HL-60/S4 treated with phorbol 12-myristate 13-acetate at 8.2 ng/mL for 4 days and 3 days (cell line): ENCODE results near the gene TTLL5.
"Not testable (repeated sequence)": the region's sequence is repeated elsewhere in the genome, so short reads cannot be mapped to it uniquely, and the experiment has no call there.

Source experiments
- in situ Hi-C: fragments of 300-500 bp; cut with MboI; formaldehyde crosslinking; loops from 2 replicates; pipeline ENCODE4 v1.15.0; 2022; ENCODE audit warnings: low sequenced_read_pairs

The TTLL5 gene

GRCh38 chr14:75827331-75827730, 166.3 kb downstream of the TTLL5 start:
- in situ Hi-C loops: no loop called here

DNA sequence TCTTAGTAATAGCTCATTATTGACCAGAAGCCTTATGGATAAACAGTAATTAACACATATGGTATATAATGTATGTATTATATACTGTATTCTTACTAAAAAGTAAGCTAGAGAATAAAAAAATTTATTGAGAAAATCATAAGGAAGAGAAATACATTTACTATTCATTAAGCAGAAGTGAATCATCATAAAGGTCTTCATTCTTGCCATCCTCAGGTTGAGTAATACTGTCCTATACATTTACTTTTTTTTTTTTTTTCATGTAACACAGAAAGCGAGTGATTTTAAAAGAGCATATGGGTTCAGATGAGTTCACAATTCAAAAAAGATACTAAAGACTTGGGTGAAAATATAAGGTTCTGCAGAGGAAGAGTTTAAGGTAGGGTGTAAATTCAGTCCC, 168.3 kb downstream of the TTLL5 start:
- in situ Hi-C loops: no loop called here

GRCh38 chr14:75831455-75831854, 170.4 kb downstream of the TTLL5 start:
- in situ Hi-C loops: no loop called here

GRCh38 chr14:75831952-75832351, 170.9 kb downstream of the TTLL5 start:
- in situ Hi-C loops: no loop called here

DNA sequence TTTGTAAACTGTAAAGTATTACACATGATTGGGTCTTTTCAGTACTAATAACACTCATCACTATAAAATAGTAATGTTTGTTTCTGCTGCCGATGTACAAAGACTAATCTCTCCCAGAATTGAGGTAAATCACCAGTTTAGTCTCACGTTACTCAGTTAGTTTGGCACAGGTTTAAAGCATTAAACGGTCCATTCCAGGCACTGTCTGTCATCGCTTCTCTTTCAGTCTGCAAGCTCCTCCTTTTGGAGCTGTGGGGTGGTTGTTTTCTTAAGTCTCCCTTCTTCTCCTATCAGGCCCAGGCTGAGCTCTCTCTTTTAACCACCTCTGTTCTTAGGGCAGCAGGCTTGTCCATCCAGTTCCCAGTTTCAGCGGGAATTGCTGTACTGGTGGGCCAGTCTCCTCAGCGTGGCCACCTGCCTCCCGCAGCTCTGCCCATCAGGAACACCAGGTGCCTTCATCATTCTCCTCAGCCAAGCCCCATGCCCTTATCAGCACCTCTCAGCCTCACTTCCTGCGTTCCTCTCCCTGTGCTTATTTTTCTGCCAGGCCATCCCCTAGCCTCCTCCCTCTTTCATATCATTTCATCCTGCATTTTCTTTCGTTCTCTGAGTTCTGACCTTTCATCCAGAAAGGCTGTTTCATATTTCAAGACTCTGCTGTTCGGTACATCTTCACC, 171.7 kb downstream of the TTLL5 start:
- in situ Hi-C loops: no loop called here

DNA sequence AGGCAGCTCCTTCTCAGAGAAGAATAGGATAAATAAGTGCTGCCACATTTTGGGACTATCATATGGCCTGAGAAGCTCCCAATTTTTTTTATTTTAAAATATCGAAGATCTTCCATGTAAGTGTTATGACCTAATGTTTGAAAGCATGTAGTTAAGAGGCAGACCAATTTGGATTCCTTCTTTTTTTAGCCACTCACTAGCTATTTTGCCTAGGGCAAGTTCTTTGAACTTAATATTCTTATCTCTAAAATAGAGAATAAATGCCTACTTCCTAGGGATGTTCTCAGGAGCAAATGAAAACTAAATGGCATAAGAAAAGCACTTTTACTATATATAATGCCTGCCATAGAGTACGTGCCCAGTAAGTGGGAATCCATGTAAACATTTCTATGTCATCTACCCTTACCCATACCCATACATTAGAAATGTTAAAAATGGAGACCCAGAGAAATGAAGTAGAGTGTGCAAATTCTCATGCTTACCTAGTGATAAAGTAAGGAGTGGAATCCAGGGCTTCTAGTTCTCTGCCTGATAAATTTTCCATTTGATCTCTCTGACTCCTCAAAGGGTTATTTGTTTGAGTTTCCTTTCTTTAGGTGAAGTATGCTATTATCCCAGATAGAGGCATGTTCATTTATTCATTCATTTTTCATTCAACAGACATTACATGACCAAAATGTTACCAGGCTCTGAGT, 172.4 kb downstream of the TTLL5 start:
- in situ Hi-C loops: no loop called here

DNA sequence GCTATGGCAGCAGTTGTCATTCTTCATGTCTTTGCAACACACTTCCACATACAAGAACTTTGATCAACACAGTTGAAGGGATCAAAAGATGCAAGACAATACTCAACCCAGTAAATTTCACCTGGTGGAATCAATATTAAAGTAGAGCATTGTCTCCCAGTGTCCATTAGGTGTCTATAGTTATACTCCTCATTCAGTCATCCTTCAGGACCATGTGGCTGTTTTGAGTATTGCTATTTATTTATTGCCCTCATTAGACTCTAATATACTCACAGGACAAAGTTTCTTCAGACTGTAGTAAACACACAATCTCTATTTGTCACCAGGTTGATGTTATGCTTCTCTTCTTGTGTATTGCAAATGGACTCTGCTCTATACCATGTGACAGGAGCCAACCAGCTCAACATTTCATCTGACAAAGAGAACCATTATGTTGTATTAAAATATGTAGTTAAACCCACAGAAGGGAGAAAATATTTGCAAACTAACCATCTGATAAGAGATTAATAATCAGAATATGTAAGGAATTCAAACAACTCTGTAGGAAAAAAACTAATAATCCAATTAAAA, 174.2 kb downstream of the TTLL5 start:
- in situ Hi-C loops: no loop called here

- in situ Hi-C loops: no loop called here
Measured at GRCh38 chr14:75835737-75836136, 174.7 kb downstream of the TTLL5 start.

- in situ Hi-C loops: no loop called here
Measured at GRCh38 chr14:75837151-75837787, 176.2 kb downstream of the TTLL5 start.

DNA sequence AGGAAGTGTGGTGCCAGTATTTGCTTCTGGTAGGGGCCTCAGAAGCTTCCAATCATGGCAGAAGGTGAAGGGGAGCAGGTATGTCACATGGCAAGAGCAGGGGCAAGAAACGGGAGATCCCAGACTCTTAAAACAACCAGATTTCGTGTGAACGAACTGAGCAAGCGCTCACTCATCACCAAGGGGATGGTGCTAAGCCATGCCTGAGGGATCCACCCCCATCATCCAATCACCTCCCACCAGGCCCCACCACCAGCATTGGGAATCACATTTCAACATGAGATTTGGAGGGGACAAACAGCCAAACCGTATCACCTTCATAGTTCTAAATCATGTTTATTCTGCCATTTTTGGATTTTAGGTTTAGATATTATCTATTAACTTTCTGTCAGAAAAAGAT, 179.9 kb downstream of the TTLL5 start:
- in situ Hi-C loops: no loop called here

DNA sequence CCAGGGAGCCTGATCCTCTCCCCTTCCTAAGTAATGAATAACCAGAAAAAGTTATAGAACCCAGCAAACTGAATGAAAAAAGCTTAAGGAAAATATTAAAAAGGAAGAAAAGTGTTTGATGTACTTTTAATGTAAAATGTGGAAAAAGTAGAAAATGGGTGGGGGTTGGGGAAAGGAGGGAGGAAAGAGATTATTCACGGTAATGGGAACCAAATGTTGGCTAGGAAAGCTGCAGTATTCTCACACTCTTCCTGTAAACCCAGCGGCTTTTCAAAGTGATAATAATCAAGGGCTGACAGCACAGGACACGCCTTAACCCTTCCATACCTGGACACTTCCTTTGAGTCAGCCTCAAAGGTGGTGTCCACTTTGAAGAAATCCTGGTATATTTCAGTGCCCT, 181.5 kb downstream of the TTLL5 start:
- in situ Hi-C loops: no loop called here

DNA sequence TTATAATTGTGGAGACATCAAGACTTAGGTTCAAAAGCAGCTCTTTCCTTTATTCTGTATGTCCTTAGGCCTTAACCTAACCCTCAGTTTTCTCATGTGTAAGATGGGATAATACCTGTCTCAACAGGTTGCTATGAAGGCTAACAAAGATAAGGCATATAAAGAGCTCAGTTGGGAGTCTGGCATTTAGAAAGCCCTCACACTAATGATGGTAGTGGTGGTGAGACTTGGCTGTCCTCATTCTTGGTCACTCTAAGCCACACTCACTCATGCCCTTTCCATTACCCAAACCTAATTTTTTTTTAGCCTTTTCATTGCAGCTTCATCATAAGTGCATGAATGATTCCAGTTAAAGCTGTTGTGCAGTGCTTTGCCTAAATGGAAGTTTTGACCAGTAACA, 183.4 kb downstream of the TTLL5 start:
- in situ Hi-C loops: no loop called here

GRCh38 chr14:75845136-75845804, 184.2 kb downstream of the TTLL5 start:
- in situ Hi-C loops: no loop called here

- in situ Hi-C loops: not testable (repeated sequence)
Measured at GRCh38 chr14:75846694-75847093, 185.6 kb downstream of the TTLL5 start.

GRCh38 chr14:75847584-75847983, 186.5 kb downstream of the TTLL5 start:
- in situ Hi-C loops: no loop called here

DNA sequence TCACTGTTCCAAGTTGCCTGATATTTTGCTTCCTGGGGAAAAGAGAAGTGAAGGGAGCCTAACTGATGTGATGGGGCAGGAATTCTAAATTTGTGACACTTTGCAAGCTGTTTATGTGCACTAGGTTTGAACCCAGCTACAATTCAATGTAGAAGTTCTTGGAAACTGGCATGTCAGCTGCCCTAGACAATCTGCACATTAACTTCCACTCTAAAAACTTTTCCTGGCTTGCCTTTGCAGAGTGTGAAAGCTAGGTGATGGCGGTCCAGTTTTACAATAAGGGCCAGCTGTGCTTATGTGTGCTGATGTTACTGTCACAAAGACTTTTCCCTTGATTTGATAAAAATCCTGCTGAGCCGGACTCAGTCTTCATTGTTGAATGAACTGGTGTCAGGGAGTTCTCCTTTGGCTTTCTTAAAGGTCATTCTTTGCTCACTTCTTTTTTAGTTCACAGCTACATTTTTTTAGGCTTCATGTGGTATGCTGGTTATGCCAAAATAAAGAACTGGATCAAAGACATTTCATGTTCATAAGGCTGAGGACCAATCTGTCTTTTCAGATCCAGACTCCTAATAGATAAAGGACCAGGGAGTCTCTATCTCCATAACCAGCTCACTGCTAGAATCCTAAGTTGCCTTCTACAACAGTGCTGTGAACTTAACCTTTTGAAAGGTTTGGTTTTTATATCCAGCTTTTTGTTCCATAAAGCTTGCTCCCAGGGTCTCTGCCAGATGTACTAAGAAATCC, 187.3 kb downstream of the TTLL5 start:
- in situ Hi-C loops: no loop called here

DNA sequence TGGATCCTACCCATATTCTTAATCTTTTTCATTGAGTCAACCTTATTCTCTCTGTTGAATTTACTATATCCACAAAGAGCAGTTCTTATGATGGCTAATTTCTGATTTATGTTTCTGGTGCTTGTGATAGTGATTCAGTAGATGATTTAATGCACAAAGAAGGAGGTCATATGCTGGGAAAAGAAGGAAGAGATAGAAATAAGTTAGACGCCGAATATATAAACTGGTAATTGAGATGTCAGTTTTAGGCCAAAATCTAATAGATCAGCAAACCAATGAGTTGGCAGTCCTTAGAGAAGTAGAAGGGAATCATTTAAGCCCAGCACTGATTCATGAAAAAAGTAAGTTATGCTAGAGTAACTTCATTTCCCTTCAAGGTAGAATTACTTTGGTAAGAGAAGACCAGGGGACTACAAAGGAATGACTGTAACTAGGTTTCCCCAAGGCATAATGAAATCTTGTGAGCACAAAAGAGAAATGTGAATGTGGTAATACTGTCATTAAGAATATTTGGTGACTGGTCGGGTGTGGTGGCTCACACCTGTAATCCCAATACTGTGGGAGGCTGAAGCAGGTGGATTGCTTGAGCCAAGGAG, 188.4 kb downstream of the TTLL5 start:
- in situ Hi-C loops: no loop called here

DNA sequence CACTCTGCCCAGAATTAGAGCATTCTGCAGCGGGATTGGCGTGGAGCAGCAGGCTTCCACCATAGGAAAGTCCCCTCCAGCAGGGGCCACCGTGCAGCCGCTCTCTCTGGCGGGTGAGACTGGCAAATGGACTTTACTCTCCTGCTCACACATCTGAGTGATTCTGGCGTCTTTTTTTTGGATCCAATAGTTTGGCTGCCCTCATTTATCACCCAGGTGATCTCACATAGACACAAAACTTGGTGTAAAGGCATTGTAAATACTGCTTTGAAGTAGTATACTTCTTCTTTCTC, 190.5 kb downstream of the TTLL5 start:
- in situ Hi-C loops: no loop called here

- in situ Hi-C loops: no loop called here
Measured at GRCh38 chr14:75854111-75854799, 193.2 kb downstream of the TTLL5 start.

- in situ Hi-C loops: no loop called here
Measured at GRCh38 chr14:75857199-75857598, 196.2 kb downstream of the TTLL5 start.
